Stimulated activated CD8-positive, alpha-beta memory T cell treated with anti-CD3 and anti-CD28 coated beads, Interleukin-12 subunit alpha, Interleukin-12 subunit beta, amount 100 ng/mL, for 24 hours (primary cell): ENCODE measurements around the gene AHR.
"Not testable (repeated sequence)": the region's sequence is repeated elsewhere in the genome, so short reads cannot be mapped to it uniquely, and the experiment has no call there.

Experiments
- DNase-seq: peaks from one replicate; pipeline ENCODE4 v3.0.0-alpha.2; 2020; ENCODE audit errors: extremely low read depth

Gene AHR

GRCh38 chr7:17376595-17376994, 78.1 kb downstream of the AHR start:
- DNase-seq: no peak

GRCh38 chr7:17380736-17381662, 82.5 kb downstream of the AHR start:
- DNase-seq: no peak

GRCh38 chr7:17382408-17383354, 84.2 kb downstream of the AHR start:
- DNase-seq: not testable (repeated sequence)

GRCh38 chr7:17384400-17384799, 85.9 kb downstream of the AHR start:
- no peak for DNase-seq

GRCh38 chr7:17385612-17386011, 87.2 kb downstream of the AHR start:
- DNase-seq: no peak

GRCh38 chr7:17390392-17390791, 91.9 kb downstream of the AHR start:
- DNase-seq: no peak

- DNase-seq: no peak
These were observed 92.9 kb downstream of the AHR start for GRCh38 chr7:17391366-17391765.

GRCh38 chr7:17392846-17393245, 94.4 kb downstream of the AHR start:
- no peak for DNase-seq

GRCh38 chr7:17394563-17394962, 96.1 kb downstream of the AHR start:
- DNase-seq: not testable (repeated sequence)
